GM06990 (cell line): ENCODE results near the gene PRRC1.
A peak's percentile ranks its signal among the peaks of the same experiment; 100 is the strongest.
"Not testable (repeated sequence)": the region's sequence is repeated elsewhere in the genome, so short reads cannot be mapped to it uniquely, and the experiment has no call there.

ENCODE experiments used
- DNase-seq: peaks from one replicate; pipeline ENCODE4 v3.0.0-alpha.2; 2011; ENCODE audit not compliant: insufficient read length; ENCODE audit errors: extremely low read depth
- H3K27me3 ChIP-seq: replicated peaks from 2 replicates; pipeline ENCODE4 v1.6.0; 2011; ENCODE audit warnings: low read length; ENCODE audit not compliant: control insufficient read depth, insufficient read depth
- H3K36me3 ChIP-seq: 2 replicates; pipeline ENCODE4 v1.5.1; 2011; ENCODE audit warnings: low read length; ENCODE audit not compliant: control insufficient read depth, insufficient read depth
- H3K4me3 ChIP-seq: replicated peaks from 2 replicates; pipeline ENCODE4 v1.5.1; 2011; ENCODE audit warnings: low read depth, mild to moderate bottlenecking, control low read depth, low read length
- TF ChIP-seq, protein P1 (sequence below): IDR thresholded peaks from 2 replicates; pipeline ENCODE4 v1.5.1; 2011; ENCODE audit warnings: low read length, control low read depth, mild to moderate bottlenecking, inconsistent platforms; ENCODE audit not compliant: insufficient read depth, poor library complexity, severe bottlenecking

PRRC1 gene

DNA sequence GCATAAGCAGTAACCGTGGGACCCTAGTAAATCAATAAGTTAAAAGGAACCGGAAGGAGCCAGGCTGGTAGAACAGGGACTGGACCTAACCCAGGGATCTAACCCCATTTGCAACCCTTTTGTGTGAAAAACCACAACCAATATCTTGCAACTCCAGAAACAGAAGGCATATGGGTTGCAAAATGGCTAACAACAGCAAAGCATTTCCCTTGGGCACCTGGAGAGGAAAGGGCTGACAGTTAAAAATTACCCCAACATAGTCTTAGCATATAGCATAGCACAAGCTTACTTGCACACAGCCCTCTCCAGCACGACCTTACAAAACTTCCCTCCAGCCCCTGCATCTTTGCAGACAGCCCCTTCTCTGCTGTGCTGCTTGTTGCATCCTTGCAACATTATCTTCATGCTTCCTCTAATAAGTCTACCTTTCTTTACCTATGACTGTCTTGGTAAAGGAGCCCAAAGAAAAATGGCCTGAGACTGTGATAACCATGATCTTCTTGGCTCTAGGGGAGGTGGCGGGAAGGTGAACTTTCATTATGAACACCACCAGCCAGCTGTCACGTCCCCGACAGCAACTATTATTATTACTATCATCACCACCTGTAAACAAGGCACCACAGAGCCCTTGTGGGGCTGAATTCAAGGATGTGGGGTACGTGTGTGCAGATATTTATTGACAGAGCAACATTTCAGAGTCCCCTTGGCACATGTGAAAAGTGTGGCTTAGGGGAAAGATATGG, 49.8 kb downstream of the PRRC1 start:
- TF ChIP-seq, protein P1, sequence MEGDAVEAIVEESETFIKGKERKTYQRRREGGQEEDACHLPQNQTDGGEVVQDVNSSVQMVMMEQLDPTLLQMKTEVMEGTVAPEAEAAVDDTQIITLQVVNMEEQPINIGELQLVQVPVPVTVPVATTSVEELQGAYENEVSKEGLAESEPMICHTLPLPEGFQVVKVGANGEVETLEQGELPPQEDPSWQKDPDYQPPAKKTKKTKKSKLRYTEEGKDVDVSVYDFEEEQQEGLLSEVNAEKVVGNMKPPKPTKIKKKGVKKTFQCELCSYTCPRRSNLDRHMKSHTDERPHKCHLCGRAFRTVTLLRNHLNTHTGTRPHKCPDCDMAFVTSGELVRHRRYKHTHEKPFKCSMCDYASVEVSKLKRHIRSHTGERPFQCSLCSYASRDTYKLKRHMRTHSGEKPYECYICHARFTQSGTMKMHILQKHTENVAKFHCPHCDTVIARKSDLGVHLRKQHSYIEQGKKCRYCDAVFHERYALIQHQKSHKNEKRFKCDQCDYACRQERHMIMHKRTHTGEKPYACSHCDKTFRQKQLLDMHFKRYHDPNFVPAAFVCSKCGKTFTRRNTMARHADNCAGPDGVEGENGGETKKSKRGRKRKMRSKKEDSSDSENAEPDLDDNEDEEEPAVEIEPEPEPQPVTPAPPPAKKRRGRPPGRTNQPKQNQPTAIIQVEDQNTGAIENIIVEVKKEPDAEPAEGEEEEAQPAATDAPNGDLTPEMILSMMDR, result no peak
- Histone ChIP-seq H3K36me3 (no peaks in the 10 kb centered on the region), H3K4me3 (no peak overlapping the region), H3K27me3 (no peaks in the 10 kb centered on the region)
- peak; percentile 47 for DNase-seq

DNA sequence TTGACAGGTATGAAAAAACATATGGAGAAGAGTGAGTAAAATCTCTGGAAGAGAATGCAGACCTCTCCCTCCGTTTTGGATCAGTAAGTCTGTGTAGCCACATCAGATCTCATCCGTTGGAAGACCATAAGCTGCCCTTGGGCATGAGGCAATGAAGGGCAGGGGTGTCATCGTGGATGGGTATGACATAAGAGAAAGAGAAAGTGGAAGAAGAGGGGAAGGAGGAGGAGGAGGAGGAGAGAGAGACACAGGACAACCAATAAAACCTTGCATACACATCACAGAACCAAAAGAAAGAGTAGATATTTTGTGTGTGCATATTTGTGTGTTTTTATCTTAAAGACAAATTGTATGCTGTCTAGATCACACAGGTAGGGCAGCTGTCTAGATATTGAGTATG, 50.7 kb downstream of the PRRC1 start:
- Histone ChIP-seq H3K27me3 (no peaks in the 10 kb centered on the region), H3K4me3 (no peak overlapping the region), H3K36me3 (no peaks in the 10 kb centered on the region)
- TF ChIP-seq, protein P1, result no peak
- DNase-seq, result no peak

DNA sequence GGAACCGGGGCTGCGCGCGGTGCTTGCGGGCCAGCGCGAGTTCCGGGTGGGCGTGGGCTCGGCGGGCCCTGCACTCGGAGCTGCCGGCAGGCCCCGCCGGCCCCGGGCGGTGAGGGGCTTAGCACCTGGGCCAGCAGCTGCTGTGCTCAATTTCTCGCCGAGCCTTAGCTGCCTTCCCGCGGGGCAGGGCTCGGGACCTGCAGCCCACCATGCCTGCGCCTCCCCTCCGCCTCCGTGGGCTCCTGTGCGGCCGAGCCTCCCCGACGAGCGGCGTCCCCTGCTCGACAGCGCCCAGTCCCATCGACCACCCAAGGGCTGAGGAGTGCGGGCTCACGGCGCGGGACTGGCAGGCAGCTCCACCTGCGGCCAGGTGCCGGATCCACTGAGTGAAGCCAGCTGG, 52.0 kb downstream of the PRRC1 start:
- H3K36me3 ChIP-seq, H3K27me3 ChIP-seq, H3K4me3 ChIP-seq, DNase-seq: not testable (repeated sequence)

DNA sequence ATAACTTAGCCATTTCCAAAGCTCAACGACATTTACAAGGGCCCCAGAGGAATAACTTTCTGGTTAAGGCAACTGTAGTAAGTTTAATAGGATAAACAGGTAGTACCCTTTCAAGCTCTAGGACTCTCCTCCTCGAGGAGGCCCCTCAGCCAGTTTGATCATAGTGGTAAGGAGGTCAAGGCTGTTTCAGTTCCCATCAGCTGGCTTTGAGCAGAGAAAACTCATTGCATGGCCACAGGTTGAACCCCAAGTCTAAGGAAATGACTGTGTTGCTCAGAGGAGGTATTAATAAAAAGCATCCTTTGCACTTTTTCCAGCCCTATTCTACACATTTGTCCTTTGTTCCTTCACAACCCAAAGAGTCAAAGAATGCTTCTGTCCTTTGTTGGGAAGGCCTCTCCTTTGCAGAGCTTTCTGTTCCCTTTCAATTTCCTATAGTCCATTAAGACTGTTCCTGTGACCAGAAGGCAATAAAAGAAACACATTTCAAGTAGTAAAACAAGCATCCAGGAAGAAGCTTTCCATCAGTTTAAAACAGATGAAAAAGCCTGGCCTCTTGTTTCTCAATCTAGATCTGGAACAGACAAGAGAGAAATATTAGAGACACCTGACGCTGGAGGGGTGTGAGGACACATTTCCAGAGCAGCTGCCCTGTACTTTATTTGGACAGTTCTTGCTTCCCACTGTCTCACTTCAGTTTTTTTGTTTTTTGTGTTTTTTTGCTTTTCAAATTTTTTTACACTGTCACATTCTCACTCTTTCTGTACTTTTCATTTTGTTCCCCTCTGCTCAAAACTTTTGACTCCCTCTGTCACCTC, 54.1 kb downstream of the PRRC1 start:
- Histone ChIP-seq H3K36me3 (no peaks in the 10 kb centered on the region), H3K27me3 (no peaks in the 10 kb centered on the region), H3K4me3 (no peak overlapping the region)
- TF ChIP-seq, protein P1, result no peak
- no peak for DNase-seq

DNA sequence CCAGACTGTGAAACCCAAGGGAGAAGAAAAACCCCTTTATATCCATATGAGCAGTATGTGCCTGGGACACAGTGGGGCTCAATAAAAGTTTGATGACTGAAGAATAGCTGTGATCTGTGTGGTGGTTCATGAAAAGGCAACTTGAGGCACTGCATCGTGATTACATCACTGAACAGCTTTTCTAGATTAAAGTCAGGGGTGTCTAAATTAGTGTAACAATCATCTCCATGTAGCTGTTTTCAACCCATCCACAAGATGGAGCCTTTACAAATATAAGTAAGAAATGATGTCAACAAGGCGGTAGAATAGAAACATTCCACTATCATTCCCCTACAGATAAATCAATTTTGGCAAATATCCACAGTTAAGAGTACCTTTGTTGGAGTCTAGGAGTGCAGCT, 55.5 kb downstream of the PRRC1 start:
- no peak for DNase-seq
- Histone ChIP-seq H3K27me3 (no peaks in the 10 kb centered on the region), H3K4me3 (no peak overlapping the region), H3K36me3 (no peaks in the 10 kb centered on the region)
- TF ChIP-seq, protein P1, result peak; percentile 40
